8988T (cell line): ENCODE measurements around the gene APOA1.

Source experiments
- DNase-seq: peaks from one replicate; pipeline ENCODE4 v3.0.0; 2011

Gene APOA1

DNA sequence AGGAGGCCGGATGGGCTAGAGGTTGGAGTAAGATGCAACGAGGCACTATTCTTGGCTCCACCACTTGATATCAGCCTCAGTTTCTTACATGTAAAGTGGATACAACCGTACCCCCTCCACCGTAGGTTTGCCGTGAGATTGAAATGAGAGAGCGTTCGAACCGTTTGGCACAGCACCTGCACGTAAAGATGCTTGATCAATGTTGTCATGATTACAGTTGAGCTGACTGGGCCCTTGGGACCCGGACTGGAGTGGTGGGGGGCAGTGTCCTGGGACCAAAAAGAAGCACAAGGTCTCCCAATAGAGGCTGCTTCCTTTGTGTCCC, 4.0 kb downstream of the APOA1 start:
- no peak for DNase-seq

GRCh38 chr11:116832350-116833290, 4.8 kb downstream of the APOA1 start:
- DNase-seq: no peak

DNA sequence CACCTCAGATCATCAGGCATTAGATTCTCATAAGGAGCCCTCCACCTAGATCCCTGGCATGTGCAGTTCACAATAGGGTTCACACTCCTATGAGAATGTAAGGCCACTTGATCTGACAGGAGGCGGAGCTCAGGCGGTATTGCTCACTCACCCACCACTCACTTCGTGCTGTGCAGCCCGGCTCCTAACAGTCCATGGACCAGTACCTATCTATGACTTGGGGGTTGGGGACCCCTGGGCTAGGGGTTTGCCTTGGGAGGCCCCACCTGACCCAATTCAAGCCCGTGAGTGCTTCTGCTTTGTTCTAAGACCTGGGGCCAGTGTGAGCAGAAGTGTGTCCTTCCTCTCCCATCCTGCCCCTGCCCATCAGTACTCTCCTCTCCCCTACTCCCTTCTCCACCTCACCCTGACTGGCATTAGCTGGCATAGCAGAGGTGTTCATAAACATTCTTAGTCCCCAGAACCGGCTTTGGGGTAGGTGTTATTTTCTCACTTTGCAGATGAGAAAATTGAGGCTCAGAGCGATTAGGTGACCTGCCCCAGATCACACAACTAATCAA, 5.6 kb downstream of the APOA1 start:
- no peak for DNase-seq

- DNase-seq: no peak
Observed at GRCh38 chr11:116830184-116830912, 7.1 kb downstream of the APOA1 start.

- DNase-seq: no peak
Observed at GRCh38 chr11:116829525-116830183, 7.8 kb downstream of the APOA1 start, which contains the start of gene APOC3. TSS of gene APOC3 (plus strand) at chr11:116829907. CDS start at chr11:116830583, 676 bp downstream.

GRCh38 chr11:116828632-116829524, 8.5 kb downstream of the APOA1 start:
- no peak for DNase-seq

DNA sequence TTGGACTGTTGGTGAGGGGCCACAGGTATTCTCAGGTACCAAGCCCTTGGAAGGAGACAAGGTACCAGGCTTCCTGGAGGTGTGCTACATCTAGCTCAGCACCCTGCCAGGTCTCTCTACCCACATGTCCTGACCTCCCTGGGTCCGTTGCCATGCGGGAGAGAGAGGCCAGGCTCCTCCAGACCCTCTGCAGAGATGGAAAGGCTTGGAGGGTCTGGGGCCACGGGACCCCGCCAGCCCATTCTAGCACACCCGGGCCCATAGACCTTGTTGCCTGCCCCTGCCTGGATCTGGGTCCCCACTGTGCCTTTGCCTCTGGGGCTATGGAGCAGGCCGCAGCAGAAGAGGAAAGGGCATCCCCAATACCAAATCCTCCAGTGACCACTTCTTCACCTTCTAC, 10.0 kb downstream of the APOA1 start:
- DNase-seq: no peak

DNA sequence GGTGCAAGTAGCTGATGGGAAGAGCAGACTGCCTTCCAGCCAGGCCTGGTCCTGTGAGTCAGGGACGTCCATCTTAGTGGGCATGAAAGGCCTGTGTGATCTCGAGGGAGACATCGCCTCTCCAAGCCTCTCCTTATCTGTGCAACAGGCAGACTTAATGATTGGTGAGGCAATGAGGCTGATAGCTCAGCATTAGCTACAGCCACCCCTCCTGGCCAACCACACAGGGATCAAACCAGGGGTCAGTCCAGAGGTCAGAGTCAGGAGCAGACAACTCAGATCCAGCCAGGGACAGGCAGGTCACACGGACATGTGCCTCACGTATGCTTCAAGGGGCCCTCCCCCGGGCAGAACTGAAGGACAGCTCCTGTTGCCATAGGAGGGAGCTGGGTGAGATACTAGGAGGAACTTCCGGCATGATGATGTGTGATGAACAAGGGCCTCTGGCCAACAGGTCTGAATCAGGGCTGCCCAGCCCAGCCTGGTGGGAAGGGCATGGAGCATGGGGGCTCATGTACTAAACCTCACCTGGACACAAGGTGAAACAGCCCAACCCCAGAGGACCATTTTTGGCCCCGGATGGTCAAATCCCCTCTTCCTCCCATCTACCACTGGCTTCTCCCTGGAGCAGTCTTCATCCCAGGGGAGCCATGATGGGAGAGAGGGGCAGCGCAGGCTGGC, 10.5 kb downstream of the APOA1 start:
- DNase-seq: no peak

DNA sequence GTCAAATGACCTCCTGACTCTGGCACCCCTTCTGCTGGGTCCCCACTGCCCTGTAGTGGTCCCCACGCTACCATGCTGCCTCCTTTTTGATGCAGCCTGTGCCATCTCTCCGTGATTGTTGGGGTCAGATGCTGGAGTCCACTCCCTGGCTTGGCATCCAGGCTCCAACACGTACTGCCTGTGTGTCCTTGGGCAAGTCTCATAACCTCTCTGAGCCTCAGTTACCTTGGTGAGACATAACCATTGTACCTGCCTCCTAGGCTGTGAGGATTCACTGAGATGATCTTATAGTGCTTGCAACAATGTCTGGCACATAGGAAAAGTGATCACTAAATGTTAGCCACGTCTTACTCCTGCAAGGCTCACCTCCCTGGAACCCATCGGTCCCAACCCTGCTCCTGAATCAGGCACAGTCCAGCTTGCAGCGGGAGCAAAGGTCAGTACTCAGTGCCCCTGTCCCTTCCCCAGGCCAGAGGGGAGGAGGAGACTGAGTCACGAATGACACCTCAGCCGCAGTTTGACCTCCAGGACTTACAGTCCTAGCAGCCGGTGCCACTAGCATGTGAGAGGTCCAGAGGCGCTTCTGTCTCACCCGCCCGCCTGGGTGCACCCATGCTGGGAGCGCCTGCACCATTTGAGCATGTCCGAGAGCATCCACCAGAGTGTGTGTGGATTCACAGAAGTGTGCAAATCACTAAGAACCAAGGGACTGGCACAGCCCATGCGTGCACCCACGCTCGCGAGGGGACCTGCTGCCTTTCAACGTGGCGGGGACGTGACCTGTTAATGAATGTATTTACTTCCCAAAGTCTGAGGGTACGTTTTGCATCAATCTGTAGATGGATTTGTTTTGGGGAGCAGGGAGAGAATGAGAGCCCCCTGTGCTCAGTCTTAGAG, 11.3 kb downstream of the APOA1 start:
- no peak for DNase-seq

- DNase-seq: peak; percentile 14
Observed at GRCh38 chr11:116825434-116825833, 12.0 kb downstream of the APOA1 start.

DNA sequence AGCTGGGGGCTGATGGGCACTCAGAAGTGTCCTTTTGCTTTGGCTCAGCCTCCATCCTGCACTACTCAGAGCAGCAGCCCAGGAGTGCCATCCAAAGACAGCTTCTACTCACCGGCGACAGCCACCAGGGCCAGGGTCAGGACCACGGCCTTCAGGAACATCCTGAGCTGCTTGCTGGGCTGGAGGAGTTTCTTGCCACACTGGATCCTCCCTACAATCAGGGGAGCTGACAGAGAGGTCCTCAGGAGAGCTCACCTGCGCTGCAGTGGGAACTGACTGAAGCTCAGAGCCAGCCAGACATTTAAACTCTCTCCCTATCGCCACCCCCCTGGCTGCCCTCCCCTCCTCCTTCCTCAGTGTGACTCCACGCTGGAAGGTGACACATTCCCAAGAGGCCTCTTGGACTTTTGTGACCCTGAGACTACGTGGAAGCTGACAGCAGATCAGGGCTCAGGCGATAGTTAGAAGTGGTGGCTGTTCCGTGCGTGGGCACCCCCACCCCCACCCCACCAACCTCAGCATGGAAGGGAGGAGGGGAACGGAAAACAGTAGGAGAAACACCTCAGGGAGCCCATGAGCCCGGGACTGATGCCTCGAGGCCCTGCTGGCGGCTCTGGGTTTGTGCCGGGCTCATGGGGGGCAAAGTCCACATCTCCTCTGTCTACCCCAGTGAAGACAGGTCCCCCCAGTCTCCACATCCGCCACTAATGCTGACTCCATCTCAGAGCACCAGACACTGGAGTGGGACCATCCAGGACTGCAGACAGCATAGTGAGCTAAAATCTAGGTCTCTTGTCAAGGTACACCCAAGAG, 14.2 kb downstream of the APOA1 start, which contains the start of gene APOA4:
Gene APOA4 (minus strand): TSS at position 274 of the 813 bp plus-strand sequence. CDS start 113 bp downstream, at position 161.
- no peak for DNase-seq

DNA sequence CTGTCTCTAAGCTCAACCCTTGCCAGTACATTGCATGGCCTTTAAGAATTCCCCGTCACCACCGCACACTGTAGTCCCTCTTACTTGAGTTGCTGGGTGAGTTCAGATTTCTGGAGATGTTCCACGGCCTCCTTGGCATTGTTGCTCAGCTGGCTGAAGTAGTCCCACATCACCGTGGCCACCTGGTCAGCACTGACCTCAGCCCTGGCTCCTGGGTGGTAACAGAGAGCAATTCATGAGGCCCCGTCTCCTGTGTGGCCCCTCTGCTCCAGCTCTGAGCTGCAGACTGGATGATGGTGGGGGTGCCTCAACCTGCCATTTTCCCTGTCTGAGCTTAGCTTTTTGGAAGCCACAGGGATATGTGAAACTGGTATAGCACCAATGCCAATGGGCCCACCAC, 14.8 kb downstream of the APOA1 start:
- DNase-seq: no peak

- no peak for DNase-seq
Observed at GRCh38 chr11:116821050-116821918, 16.1 kb downstream of the APOA1 start.

- no peak for DNase-seq
Observed at GRCh38 chr11:116819049-116819448, 18.4 kb downstream of the APOA1 start.

- no peak for DNase-seq
Observed at GRCh38 chr11:116814502-116814901, 22.9 kb downstream of the APOA1 start.

DNA sequence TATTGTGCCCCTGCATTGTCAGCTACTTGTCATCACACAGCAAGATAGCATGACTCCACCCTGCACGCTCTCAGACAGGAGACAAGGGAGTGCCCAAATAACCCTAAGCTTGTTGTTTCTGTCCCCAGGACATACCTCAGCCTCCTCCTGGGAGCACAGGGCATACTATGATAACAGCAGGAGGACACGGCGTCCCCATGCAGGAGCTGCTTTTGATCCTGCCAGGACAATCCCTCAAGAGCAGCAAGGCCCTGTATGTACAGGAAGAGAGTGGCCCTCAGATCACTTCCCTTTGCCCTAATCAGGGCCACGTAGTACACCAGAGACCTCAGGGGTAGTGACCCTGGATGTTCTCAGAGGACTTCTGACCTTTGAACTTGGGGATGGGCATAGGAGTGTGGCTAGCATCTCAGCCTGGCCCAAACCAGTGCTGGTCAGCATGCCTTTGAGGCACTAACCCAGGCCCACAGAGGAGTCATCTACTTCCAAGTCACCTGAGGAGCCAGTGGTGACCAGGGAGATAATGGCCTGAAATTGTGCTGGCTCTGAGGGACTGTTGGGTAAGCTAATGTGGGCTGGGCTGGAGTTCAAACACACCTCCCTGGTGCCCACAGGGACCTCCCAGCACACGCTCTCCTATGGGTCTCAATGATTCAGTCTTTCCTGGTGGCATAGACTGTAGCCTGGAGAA, 23.5 kb downstream of the APOA1 start:
- no peak for DNase-seq

DNA sequence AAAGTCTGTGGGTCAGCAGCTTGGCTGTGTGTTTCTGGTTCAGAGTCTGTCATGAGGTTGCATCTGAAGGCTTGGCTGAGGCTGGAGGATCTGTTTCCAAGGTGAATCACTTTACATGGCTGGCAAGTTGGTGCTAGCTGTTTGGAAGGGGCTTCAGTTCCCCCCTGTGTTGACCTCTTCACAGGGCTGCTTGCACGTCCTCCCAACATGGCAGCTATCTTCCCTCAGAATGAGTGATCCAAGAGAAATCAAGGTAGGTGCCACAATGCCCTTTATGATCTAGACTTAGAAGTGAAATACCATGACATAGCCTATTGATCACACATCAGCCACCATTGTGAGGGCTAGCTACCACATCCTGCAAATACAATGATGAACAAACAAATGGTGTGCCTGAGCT, 24.3 kb downstream of the APOA1 start:
- DNase-seq: no peak

DNA sequence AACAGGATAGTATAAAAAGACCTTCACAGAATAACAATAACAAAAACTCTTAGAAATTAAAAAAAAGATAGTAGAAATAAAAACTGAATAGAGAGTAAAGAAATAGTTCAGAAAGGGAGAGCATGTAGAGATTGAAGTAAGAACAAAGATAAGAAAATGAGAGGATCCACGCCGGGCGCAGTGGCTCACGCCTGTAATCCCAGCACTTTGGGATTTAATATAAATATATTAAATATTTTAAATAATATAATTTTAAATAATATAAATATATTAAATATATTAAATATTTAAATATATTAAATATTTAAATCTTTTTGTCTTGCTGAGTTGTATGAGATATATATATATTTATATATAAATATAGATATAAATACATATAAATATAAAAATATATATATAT, 25.3 kb downstream of the APOA1 start:
- DNase-seq: no peak
